ENCODE measurements around the gene VMP1. TPM values are rescaled to one million over a fixed set of nuclear protein-coding genes. Genes with fewer than 3 reads are reported as not detected.

The VMP1 gene
- total RNA-seq, 2 experiments from 2014 or later: 122 to 123 TPM

DNA sequence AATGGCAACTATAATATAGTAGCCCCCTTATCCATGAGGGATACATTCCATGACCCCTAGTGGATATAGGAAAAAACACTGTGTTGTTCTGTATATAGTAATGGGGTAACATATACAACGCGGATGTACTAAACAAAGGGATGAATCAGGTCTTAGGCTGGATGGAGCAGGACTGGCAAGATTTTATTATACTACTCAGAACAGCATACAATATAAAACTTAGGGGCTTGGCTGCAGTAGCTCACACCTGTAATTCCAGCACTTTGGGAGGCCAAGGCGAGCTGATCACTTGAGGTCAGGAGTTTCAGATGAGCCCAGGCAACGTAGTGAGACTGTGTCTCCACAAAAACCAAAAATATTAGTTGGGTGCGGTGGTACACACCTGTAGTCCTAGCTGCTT, 26.8 kb downstream of the VMP1 start:
- Mint-ChIP-seq H3K4me3 (no peak overlapping the region), H3K27me3 (ENCODE audit: low read depth) (no peaks in the 10 kb centered on the region), H3K9me3 (ENCODE audit: insufficient read depth) (no peaks in the 10 kb centered on the region), H3K36me3 (ENCODE audit: low read depth) (peaks cover 9% of the 10 kb centered on the region), H3K4me1 (ENCODE audit: low read depth) (peaks cover 7% of the 10 kb centered on the region), H3K27ac (no peak overlapping the region)
- ChIA-PET CTCF (interaction anchor here (1.0 to 1.3 kb wide), 2 partner anchors 11 to 12 kb away, joined by 3 to 5 read pairs; no protein-coding TSS in a partner anchor), POLR2A (no interaction called here)
- DNase-seq (no peak), ATAC-seq (no peak)

DNA sequence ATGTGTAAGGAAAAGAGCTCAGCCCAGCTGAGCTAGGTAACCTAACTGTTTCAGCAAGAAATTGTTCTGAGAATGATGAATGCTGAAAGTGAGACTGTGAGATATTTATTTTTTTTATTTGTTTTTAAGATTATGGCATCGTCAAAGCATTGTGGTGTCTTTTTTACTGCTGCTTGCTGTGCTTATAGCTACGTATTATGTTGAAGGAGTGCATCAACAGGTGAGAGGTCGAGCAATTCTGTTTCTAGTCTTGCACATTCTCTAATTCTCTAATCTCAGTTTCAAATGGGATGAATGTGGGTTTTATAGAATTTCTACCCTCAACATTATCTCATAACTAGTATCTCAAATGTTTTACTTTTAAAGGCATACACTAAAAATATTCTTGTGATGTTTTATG, 29.9 kb downstream of the VMP1 start:
- Mint-ChIP-seq H3K36me3 (ENCODE audit: low read depth) (peaks cover 7% of the 10 kb centered on the region), H3K27ac (no peak overlapping the region), H3K4me1 (ENCODE audit: low read depth) (no peaks in the 10 kb centered on the region), H3K4me3 (no peak overlapping the region), H3K27me3 (ENCODE audit: low read depth) (no peaks in the 10 kb centered on the region), H3K9me3 (ENCODE audit: insufficient read depth) (no peaks in the 10 kb centered on the region)
- ATAC-seq (no peak), DNase-seq (no peak)
- CTCF ChIA-PET: interaction anchor here (2.1 kb wide), 1 partner anchor 10 kb away, joined by 8 read pairs; no protein-coding TSS in a partner anchor
- POLR2A ChIA-PET: no interaction called here

DNA sequence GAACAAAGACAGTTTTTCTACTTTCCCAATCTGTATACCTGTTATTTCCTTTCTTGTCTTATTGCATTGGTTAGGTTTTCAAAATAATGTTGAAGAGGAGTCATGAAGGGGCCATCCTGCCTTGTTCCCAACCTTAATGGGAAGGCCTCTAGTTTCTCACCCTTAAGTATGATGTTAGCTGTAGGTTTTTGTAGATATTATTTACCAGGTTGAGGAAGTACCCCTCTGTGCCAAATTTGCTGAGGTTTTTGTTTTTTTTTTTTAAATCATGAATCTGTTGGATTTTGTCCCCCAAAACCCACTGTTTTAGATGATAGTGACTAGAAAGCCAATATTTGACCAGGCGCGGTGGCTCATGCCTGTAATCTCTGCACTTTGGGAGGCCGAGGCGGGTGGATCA, 36.4 kb downstream of the VMP1 start:
- no peaks in the 10 kb centered on the region for H3K9me3 Mint-ChIP-seq (ENCODE audit: insufficient read depth)
- H3K27ac Mint-ChIP-seq: no peak overlapping the region
- H3K27me3 Mint-ChIP-seq (ENCODE audit: low read depth): no peaks in the 10 kb centered on the region
- H3K36me3 Mint-ChIP-seq (ENCODE audit: low read depth): peaks cover 14% of the 10 kb centered on the region
- peaks cover 8% of the 10 kb centered on the region for H3K4me1 Mint-ChIP-seq (ENCODE audit: low read depth)
- ATAC-seq (no peak), DNase-seq (no peak)
- no peak overlapping the region for H3K4me3 Mint-ChIP-seq
- ChIA-PET CTCF (interaction anchor here (0.6 to 0.9 kb wide), 2 partner anchors 225 to 293 kb away, joined by 3 read pairs; no protein-coding TSS in a partner anchor), POLR2A (no interaction called here)

DNA sequence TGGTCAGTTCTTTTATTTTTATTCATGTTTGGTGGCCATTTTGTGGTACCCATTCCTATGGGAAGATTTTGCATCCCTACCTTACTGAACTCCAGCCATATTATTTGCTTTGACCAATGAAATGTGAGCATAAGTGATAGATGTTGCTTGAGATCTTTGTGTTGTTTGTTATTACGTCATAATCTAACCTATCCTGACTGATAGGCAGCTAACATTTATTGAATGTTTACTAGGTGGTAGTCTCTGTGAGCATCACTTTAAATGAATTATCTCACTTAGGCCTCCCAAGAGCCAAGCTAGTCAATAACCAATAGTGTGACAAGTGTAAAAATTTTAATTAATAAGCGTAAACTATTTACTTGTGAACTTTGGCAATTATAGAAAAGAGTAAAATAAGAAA, 37.6 kb downstream of the VMP1 start:
- no peak overlapping the region for H3K27ac Mint-ChIP-seq
- CTCF ChIA-PET: interaction anchor here (0.8 to 3.7 kb wide), 10 partner anchors 10 to 293 kb away, joined by 3 to 17 read pairs (median 4); partner anchors contain the start of genes RPS6KB1 and TUBD1
- ATAC-seq: no peak

DNA sequence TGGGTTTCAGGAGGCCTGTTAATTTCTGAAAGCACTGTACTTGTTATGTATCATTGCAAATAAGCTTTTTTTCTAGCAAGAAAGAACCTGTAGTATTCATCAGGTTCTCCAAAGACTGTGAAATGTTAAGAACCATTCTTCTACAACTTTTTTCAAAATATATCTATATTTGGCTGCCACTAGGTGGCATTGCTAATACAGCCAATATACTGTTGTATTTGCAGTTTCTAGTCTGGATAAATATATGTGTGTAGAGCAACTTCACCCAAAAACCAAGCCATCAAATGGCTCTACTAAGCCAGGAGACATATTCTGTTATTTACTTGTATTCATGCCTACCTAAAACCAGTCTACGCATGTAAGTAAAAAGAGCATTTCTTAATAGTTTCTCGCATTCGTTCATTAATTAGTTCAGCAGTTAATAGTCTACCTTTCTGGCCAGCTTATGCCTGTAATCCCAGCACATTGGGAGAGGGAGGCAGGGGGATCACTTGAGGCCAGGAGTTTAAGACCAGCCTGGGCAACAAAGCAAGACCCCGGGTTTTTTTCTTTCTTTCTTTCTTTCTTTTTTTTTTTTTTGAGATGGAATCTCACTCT, 39.5 kb downstream of the VMP1 start:
- H3K4me1 Mint-ChIP-seq (ENCODE audit: low read depth): peaks cover 12% of the 10 kb centered on the region
- ATAC-seq: peak; percentile 71
- POLR2A ChIA-PET: interaction anchor here (0.8 to 1.7 kb wide), 3 partner anchors 38 to 91 kb away, joined by 3 to 5 read pairs (median 4); no protein-coding TSS in a partner anchor
- DNase-seq: no peak
- CTCF ChIA-PET: interaction anchor here (0.8 to 3.7 kb wide), 14 partner anchors 10 to 293 kb away, joined by 3 to 17 read pairs (median 4); partner anchors contain the start of genes RPS6KB1 and TUBD1
- no peaks in the 10 kb centered on the region for H3K27me3 Mint-ChIP-seq (ENCODE audit: low read depth)
- H3K36me3 Mint-ChIP-seq (ENCODE audit: low read depth): peaks cover 17% of the 10 kb centered on the region
- H3K4me3 Mint-ChIP-seq: no peak overlapping the region
- no peak overlapping the region for H3K27ac Mint-ChIP-seq
- no peaks in the 10 kb centered on the region for H3K9me3 Mint-ChIP-seq (ENCODE audit: insufficient read depth)

More for the DNA sequence above, 37.6 kb downstream of the VMP1 start:
- Mint-ChIP-seq H3K9me3 (ENCODE audit: insufficient read depth) (no peaks in the 10 kb centered on the region), H3K4me3 (no peak overlapping the region), H3K36me3 (ENCODE audit: low read depth) (peaks cover 14% of the 10 kb centered on the region), H3K27me3 (ENCODE audit: low read depth) (no peaks in the 10 kb centered on the region), H3K4me1 (ENCODE audit: low read depth) (peaks cover 8% of the 10 kb centered on the region)
- no peak for DNase-seq
- POLR2A ChIA-PET: interaction anchor here (0.7 to 1.7 kb wide), 2 partner anchors 41 to 93 kb away, joined by 5 read pairs; no protein-coding TSS in a partner anchor

DNA sequence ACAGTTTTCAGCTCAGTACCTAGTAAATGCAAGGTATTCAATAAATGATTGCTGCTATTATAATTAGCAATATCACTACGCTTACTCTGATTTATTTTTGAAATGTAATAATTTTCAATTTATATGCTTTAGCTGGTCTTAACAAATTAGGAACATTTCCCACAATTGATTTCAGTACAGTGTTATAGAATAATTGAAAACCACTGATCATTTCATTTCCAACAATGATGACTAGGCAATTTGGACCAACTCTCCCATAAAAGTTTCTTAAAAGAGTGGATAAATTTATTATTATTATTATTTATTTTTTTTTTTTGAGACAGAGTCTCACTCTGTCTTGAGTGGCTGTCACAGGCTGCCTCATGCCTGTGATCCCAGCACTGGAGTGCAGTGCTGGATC, 41.1 kb downstream of the VMP1 start:
- Mint-ChIP-seq H3K27me3 (ENCODE audit: low read depth) (no peaks in the 10 kb centered on the region), H3K4me3 (no peak overlapping the region), H3K36me3 (ENCODE audit: low read depth) (peaks cover 11% of the 10 kb centered on the region), H3K27ac (no peak overlapping the region), H3K4me1 (ENCODE audit: low read depth) (peaks cover 22% of the 10 kb centered on the region), H3K9me3 (ENCODE audit: insufficient read depth) (no peaks in the 10 kb centered on the region)
- no peak for DNase-seq
- ChIA-PET POLR2A (interaction anchor here (8.4 kb wide), 1 partner anchor 91 kb away, joined by 178 read pairs; no protein-coding TSS in a partner anchor), CTCF (interaction anchor here (1.1 to 3.7 kb wide), 6 partner anchors 11 to 288 kb away, joined by 3 to 15 read pairs (median 3); no protein-coding TSS in a partner anchor)
- no peak for ATAC-seq

DNA sequence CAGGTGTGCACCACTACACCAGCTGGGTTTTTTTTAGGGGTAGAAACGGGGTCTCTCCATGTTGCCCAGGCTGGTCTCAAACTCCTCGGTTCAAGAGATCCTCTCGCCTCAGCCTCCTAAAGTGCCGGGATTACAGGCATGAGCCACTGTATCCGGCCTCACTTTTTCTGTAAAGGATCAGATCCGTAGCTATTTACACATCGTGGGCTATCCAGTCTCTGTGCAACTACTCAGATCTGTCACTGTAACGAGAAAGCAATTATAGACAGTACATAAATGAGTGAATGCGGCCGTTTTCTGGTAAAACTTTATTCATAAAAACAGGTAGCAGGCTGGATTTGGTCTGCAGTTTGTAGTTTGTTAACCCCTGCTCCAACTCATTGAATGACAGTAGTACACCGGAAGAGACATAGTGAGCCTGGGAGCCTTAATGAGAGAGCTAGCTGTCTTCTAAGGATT, 44.5 kb downstream of the VMP1 start:
- ATAC-seq (no peak), DNase-seq (no peak)
- Mint-ChIP-seq H3K4me1 (ENCODE audit: low read depth) (peaks cover 47% of the 10 kb centered on the region), H3K9me3 (ENCODE audit: insufficient read depth) (no peaks in the 10 kb centered on the region), H3K36me3 (ENCODE audit: low read depth) (peaks cover 22% of the 10 kb centered on the region), H3K4me3 (no peak overlapping the region), H3K27ac (peak overlapping the region; percentile 70), H3K27me3 (ENCODE audit: low read depth) (no peaks in the 10 kb centered on the region)
- CTCF ChIA-PET: interaction anchor here (0.9 to 5.3 kb wide), 11 partner anchors 12 to 441 kb away, joined by 3 to 102 read pairs (median 31); partner anchors contain the start of genes PTRH2, RPS6KB1, TUBD1 and VMP1
- POLR2A ChIA-PET: interaction anchor here (0.6 to 8.4 kb wide), 9 partner anchors 23 to 212 kb away, joined by 3 to 178 read pairs (median 3); partner anchors contain the start of gene RNFT1

DNA sequence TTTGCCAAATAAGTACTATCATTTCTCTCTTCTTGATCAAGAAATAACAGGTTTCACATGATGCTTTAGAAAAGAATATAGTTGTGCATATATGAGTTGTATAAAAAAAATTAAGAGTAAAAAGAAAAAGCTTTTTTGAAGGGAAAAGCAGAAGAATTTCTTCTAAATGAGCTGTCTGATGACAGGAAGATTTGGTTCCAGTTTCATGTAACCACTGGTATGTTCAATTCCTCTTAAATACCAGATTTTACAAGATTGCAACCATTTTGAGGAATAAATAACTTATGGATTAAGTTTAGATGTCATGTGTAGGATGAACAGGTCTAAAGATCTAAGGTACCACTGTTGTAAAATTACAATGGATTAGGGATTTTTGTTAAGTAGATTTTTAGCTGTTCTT, 45.0 kb downstream of the VMP1 start:
- no peak for ATAC-seq
- peaks cover 22% of the 10 kb centered on the region for H3K36me3 Mint-ChIP-seq (ENCODE audit: low read depth)
- POLR2A ChIA-PET: interaction anchor here (0.6 to 8.4 kb wide), 9 partner anchors 22 to 212 kb away, joined by 3 to 178 read pairs (median 4); partner anchors contain the start of gene RNFT1
- no peak for DNase-seq
- no peaks in the 10 kb centered on the region for H3K27me3 Mint-ChIP-seq (ENCODE audit: low read depth)
- CTCF ChIA-PET: interaction anchor here (0.8 to 5.3 kb wide), 15 partner anchors 11 to 442 kb away, joined by 3 to 102 read pairs (median 15); partner anchors contain the start of genes PTRH2, RPS6KB1, TUBD1 and VMP1
- H3K27ac Mint-ChIP-seq: peak overlapping the region; percentile 70
- H3K9me3 Mint-ChIP-seq (ENCODE audit: insufficient read depth): no peaks in the 10 kb centered on the region
- H3K4me1 Mint-ChIP-seq (ENCODE audit: low read depth): peaks cover 47% of the 10 kb centered on the region
- no peak overlapping the region for H3K4me3 Mint-ChIP-seq

DNA sequence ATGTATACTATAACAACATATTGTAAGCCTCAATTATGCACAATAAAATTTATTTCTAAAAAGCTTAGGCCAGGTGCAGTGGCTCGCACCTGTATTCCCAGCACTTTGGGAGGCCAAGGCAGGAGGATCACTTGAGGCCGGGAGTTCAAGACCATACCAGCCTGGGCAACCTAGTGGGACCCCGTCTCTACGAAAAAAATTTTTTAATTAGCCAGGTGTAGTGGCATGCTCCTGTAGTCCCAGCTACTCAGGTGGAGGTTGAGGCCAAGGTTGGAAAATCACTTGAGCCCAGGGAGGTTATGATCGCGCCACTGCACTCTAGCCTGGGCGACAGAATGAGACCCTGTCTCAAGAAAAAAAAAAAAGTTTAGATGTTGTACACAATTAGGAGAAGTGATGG, 45.5 kb downstream of the VMP1 start:
- POLR2A ChIA-PET: interaction anchor here (0.8 to 8.4 kb wide), 14 partner anchors 30 to 211 kb away, joined by 3 to 178 read pairs (median 5); partner anchors contain the start of genes RNFT1 and TUBD1
- ATAC-seq (no peak), DNase-seq (no peak)
- Mint-ChIP-seq H3K27me3 (ENCODE audit: low read depth) (no peaks in the 10 kb centered on the region), H3K36me3 (ENCODE audit: low read depth) (peaks cover 22% of the 10 kb centered on the region), H3K4me1 (ENCODE audit: low read depth) (peaks cover 48% of the 10 kb centered on the region), H3K9me3 (ENCODE audit: insufficient read depth) (no peaks in the 10 kb centered on the region), H3K27ac (no peak overlapping the region), H3K4me3 (no peak overlapping the region)
- CTCF ChIA-PET: interaction anchor here (0.8 to 5.3 kb wide), 22 partner anchors 11 to 442 kb away, joined by 3 to 102 read pairs (median 7); partner anchors contain the start of genes PTRH2, RPS6KB1, TUBD1 and VMP1

DNA sequence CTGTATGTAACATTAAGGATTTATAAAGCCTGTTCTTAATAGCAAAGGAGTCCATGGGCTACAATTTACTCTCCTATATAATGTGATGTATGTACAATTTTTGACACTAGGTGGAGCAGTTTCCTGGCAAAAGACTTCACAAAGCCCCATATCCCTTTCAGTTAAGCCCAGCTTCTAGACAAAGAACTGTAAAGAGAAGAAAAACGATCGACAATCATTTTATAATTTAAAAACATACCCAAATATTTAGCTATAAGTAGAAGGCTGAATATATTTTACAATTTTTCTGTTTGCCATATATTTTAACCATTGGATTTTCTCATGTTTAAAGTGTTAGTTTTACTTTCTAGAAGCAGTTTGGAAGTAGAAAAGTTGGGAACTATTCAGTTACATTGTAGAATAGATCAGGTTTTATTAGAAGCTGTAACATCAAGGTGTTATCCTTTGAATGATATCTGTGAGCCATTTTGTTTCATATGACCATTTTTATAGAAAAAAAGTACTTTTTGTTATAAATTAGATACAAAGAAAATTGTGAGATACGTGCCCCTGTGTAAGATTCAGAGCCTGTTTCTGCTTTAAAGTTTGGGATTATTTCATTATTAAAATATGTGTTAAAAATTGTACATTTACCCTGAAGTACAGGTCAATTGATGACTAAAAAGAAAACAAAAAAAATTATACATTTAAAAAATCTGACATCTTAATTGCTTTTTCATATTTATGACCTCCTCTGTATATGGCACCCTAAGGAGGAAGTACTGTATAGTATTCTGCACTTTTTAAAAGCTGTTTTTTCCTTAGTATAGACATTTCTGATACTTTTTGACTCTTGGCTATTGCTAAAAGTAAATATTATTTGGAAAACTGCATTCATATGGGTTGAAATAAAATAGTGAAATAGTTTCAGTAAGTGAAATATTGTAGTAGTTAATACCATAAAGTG, 46.3 kb downstream of the VMP1 start:
- Mint-ChIP-seq H3K4me3 (peak overlapping the region; percentile 48), H3K4me1 (ENCODE audit: low read depth) (peaks cover 48% of the 10 kb centered on the region), H3K27ac (peak overlapping the region; percentile 78), H3K9me3 (ENCODE audit: insufficient read depth) (no peaks in the 10 kb centered on the region), H3K27me3 (ENCODE audit: low read depth) (no peaks in the 10 kb centered on the region), H3K36me3 (ENCODE audit: low read depth) (peaks cover 30% of the 10 kb centered on the region)
- ChIA-PET CTCF (interaction anchor here (0.7 to 5.3 kb wide), 27 partner anchors 9 to 284 kb away, joined by 3 to 102 read pairs (median 4); partner anchors contain the start of genes PTRH2, RPS6KB1, TUBD1 and VMP1), POLR2A (interaction anchor here (0.8 to 8.4 kb wide), 19 partner anchors 10 to 211 kb away, joined by 3 to 178 read pairs (median 6); partner anchors contain the start of genes RNFT1 and TUBD1)
- ATAC-seq (peak; percentile 83), DNase-seq (peak; percentile 61)

DNA sequence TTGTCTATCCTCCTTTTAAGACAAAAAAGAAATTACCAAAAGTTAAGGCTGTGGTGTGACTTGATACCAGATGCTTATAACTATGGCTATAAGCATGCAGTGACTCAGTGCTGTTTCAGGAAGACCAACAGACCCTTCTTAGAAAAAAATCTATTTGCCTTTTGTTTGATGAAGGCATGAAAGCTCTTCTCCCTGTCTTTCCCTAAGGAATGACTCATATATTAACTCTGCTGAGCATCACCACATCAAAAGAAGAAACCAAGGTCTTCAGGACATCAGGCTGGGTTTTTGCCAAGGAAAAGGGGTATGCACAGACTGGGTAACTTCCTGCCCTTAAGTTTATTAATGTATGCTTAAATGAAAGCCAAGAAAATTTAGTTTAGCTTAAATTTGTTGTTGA, 47.1 kb downstream of the VMP1 start:
- Mint-ChIP-seq H3K4me3 (peak overlapping the region; percentile 48), H3K9me3 (ENCODE audit: insufficient read depth) (peaks cover 3% of the 10 kb centered on the region), H3K4me1 (ENCODE audit: low read depth) (peaks cover 51% of the 10 kb centered on the region), H3K27ac (peak overlapping the region; percentile 78), H3K36me3 (ENCODE audit: low read depth) (peaks cover 35% of the 10 kb centered on the region), H3K27me3 (ENCODE audit: low read depth) (no peaks in the 10 kb centered on the region)
- ATAC-seq: peak; percentile 47
- DNase-seq: no peak
- ChIA-PET CTCF (interaction anchor here (0.6 to 5.3 kb wide), 14 partner anchors 9 to 283 kb away, joined by 3 to 102 read pairs (median 24); partner anchors contain the start of genes RPS6KB1 and TUBD1), POLR2A (interaction anchor here (0.9 to 8.4 kb wide), 16 partner anchors 9 to 210 kb away, joined by 3 to 178 read pairs (median 6); partner anchors contain the start of genes RNFT1 and RPS6KB1)

Measured in activated CD8-positive, alpha-beta T cell treated with anti-CD3 and anti-CD28 coated beads, Interleukin-2, amount 10 ng/mL, durations not matched to agents 7 days and 5 days (primary cell).